AG04449 (cell line): ENCODE results near the gene PCSK1N.

Experiments
- CTCF ChIA-PET: fragments of 350-600 bp; formaldehyde crosslinking; extraction: SDS; loops from one replicate; lab custom pipeline; 2021; ENCODE audit warnings: antibody characterized with exemption; lab: Yijun Ruan, JAX
- POLR2A ChIA-PET: fragments of 400-600, 350-600 bp; formaldehyde crosslinking; extraction: SDS; loops from one replicate; lab custom pipeline; 2020; ENCODE audit warnings: antibody characterized with exemption, inconsistent platforms; lab: Yijun Ruan, JAX
- DNase-seq: peaks from one replicate; pipeline ENCODE4 v3.0.0-alpha.2; 2010; ENCODE audit warnings: low read depth, low spot score
- H3K4me3 ChIP-seq: 2 replicates; pipeline ENCODE4 v1.5.1; 2011; ENCODE audit warnings: low read depth, mild to moderate bottlenecking, control low read depth, low read length
- TF ChIP-seq, protein P1 (sequence below): IDR thresholded peaks from one replicate; pipeline ENCODE4 v1.5.1; 2011; ENCODE audit warnings: mild to moderate bottlenecking, moderate library complexity, low read length, control low read depth, inconsistent platforms; ENCODE audit not compliant: insufficient read depth; ENCODE audit errors: missing control alignments

PCSK1N gene

GRCh38 chrX:48814722-48815121 is 20.7 kb downstream of the PCSK1N start:
- POLR2A ChIA-PET: no interaction called here
- no peak for DNase-seq
- TF ChIP-seq, protein P1, sequence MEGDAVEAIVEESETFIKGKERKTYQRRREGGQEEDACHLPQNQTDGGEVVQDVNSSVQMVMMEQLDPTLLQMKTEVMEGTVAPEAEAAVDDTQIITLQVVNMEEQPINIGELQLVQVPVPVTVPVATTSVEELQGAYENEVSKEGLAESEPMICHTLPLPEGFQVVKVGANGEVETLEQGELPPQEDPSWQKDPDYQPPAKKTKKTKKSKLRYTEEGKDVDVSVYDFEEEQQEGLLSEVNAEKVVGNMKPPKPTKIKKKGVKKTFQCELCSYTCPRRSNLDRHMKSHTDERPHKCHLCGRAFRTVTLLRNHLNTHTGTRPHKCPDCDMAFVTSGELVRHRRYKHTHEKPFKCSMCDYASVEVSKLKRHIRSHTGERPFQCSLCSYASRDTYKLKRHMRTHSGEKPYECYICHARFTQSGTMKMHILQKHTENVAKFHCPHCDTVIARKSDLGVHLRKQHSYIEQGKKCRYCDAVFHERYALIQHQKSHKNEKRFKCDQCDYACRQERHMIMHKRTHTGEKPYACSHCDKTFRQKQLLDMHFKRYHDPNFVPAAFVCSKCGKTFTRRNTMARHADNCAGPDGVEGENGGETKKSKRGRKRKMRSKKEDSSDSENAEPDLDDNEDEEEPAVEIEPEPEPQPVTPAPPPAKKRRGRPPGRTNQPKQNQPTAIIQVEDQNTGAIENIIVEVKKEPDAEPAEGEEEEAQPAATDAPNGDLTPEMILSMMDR: no peak
- no peak overlapping the region for H3K4me3 ChIP-seq
- CTCF ChIA-PET: no interaction called here

DNA sequence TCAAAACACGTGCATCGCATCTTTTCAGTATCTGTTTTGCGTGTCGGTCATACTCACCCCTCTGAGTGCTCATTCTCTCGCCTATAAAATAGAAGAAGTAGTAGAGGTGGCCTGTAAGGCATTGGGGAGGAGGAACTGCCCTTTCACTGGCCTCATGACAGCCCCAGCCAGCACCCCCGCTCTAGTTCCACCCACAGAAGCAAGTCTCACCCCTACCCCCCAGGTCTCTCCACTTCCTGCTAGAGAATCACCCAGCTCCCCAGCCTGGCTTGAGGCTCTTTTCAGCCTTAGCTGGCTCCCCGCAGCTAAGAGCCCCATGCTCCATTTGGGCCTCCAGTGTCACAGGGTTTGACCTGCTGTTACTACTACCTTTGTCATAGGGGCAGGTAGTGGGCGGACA is 21.8 kb downstream of the PCSK1N start:
- ChIA-PET POLR2A (no interaction called here), CTCF (no interaction called here)
- H3K4me3 ChIP-seq: no peak overlapping the region
- TF ChIP-seq, protein P1: no peak
- no peak for DNase-seq

DNA sequence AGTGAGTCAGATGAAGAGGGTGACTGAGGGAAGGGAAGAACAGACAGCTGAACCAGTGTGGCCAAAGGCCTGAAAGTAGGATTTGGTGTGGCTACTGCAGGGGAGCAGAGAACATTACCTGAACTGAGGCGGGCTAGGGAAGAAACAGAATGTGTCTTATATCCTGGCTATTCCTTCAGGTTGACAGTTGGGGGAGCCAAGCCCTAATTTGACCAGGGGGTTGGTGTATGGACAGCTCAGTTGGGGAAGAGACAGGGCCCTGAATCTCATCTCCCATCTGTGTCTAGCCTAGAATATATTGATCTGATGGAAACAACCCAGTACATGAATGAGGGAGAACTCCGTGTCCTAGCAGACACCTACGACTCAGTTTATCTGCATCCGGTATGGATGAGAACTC is 29.3 kb downstream of the PCSK1N start:
- no peak for DNase-seq
- POLR2A ChIA-PET: no interaction called here
- no peak overlapping the region for H3K4me3 ChIP-seq
- CTCF ChIA-PET: no interaction called here
- TF ChIP-seq, protein P1: no peak

DNA sequence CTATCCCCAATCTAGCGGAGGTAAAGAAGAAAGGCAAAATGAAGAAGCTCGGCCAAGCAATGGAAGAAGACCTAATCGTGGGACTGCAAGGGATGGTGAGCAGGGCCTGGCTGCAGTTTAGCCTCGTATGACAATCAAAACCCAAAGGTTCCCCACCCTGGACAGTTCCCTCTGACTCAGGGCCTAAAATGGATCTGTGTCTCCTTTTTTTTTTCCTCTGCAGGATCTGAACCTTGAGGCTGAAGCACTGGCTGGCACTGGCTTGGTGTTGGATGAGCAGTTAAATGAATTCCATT is 32.6 kb downstream of the PCSK1N start:
- H3K4me3 ChIP-seq: peak overlapping the region; percentile 71
- ChIA-PET POLR2A (no interaction called here), CTCF (no interaction called here)

GRCh38 chrX:48802089-48802904 is 33.1 kb downstream of the PCSK1N start:
- TF ChIP-seq, protein P1: no peak
- H3K4me3 ChIP-seq: peak overlapping the region; percentile 71
- CTCF ChIA-PET: no interaction called here
- POLR2A ChIA-PET: no interaction called here
- DNase-seq: peak; percentile 12

More for the DNA sequence above, 32.6 kb downstream of the PCSK1N start:
- TF ChIP-seq, protein P1: no peak
- no peak for DNase-seq

DNA sequence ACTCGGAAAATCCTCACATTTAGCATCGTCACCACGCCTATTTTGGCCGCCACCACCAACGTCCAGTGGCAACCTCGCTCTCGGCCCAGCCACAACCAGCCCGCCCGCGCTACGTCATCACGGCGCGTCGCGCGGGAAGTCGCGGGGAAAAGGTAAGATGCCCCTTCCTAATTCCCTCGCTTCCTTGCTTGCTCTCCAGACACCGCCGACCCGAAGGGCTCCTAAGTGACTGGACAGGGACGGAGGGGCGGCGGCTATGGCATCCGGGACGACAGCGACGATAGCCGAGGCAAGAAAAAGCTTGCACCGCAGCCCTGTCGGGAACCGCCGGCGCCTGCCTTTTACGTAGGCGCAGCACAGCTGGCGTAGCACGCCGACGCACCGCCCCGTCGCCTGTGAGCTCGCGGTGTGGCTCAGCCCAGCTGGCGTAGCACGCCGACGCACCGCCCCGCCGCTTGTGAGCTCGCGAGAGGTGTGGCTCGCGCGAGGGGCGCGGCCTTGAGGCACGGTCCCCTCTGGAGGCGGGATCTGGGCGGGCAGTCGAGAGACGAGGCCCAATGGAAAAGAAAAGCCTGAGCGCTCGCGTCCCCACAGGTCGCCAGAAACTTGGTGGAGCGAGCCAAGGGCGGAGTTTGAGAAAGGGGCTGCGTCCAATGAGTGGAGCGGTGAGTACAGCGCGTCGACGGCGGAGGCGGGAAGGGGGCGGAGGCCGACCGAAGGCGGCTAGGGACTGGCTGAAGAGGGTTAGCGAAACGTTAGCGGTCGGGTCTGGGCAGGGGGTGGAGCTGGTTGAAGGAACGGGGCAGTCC is 33.9 kb downstream of the PCSK1N start, which contains the start of gene HDAC6:
Gene HDAC6 (plus strand): TSS at position 788 of the 809 bp plus-strand sequence. CDS start 626 bp downstream, outside the sequence.
- CTCF ChIA-PET: no interaction called here
- H3K4me3 ChIP-seq: peak within 1 kb of the TSS; percentile 73
- TF ChIP-seq, protein P1: no peak
- DNase-seq: peak; percentile 86
- POLR2A ChIA-PET: no interaction called here
